ENCODE data around the gene FGD4. TPM values are rescaled to one million over a fixed set of nuclear protein-coding genes. Genes with fewer than 3 reads are reported as not detected.

FGD4 gene
- total RNA-seq, 2 experiments from 2014 or later: 0.34 to 0.45 TPM

GRCh38 chr12:32435921-32436705 lies 36.8 kb downstream of the FGD4 start:
- Mint-ChIP-seq H3K36me3 (no peaks in the 10 kb centered on the region), H3K9me3 (no peaks in the 10 kb centered on the region), H3K4me1 (no peaks in the 10 kb centered on the region), H3K4me3 (no peak overlapping the region), H3K27ac (no peak overlapping the region), H3K27me3 (no peaks in the 10 kb centered on the region)
- no peak for DNase-seq

- Mint-ChIP-seq H3K9me3 (no peaks in the 10 kb centered on the region), H3K36me3 (no peaks in the 10 kb centered on the region), H3K4me1 (no peaks in the 10 kb centered on the region), H3K4me3 (no peak overlapping the region), H3K27me3 (no peaks in the 10 kb centered on the region), H3K27ac (no peak overlapping the region)
- DNase-seq: no peak
These were observed 37.7 kb downstream of the FGD4 start for GRCh38 chr12:32437095-32437515.

- Mint-ChIP-seq H3K27me3 (no peaks in the 10 kb centered on the region), H3K27ac (no peak overlapping the region), H3K4me3 (no peak overlapping the region), H3K36me3 (no peaks in the 10 kb centered on the region), H3K4me1 (no peaks in the 10 kb centered on the region), H3K9me3 (no peaks in the 10 kb centered on the region)
- no peak for DNase-seq
These were observed 40.9 kb downstream of the FGD4 start for GRCh38 chr12:32440120-32440865.

GRCh38 chr12:32443491-32443890 lies 44.1 kb downstream of the FGD4 start:
- Mint-ChIP-seq H3K4me3 (no peak overlapping the region), H3K27ac (no peak overlapping the region), H3K4me1 (peaks cover 4% of the 10 kb centered on the region), H3K27me3 (no peaks in the 10 kb centered on the region), H3K36me3 (no peaks in the 10 kb centered on the region), H3K9me3 (no peaks in the 10 kb centered on the region)
- DNase-seq: no peak

GRCh38 chr12:32444895-32445294 lies 45.5 kb downstream of the FGD4 start:
- no peaks in the 10 kb centered on the region for H3K27me3 Mint-ChIP-seq
- peaks cover 7% of the 10 kb centered on the region for H3K4me1 Mint-ChIP-seq
- no peaks in the 10 kb centered on the region for H3K36me3 Mint-ChIP-seq
- H3K4me3 Mint-ChIP-seq: no peak overlapping the region
- DNase-seq: no peak
- no peaks in the 10 kb centered on the region for H3K9me3 Mint-ChIP-seq
- H3K27ac Mint-ChIP-seq: no peak overlapping the region

- H3K36me3 Mint-ChIP-seq: no peaks in the 10 kb centered on the region
- no peak overlapping the region for H3K27ac Mint-ChIP-seq
- no peak for DNase-seq
- H3K27me3 Mint-ChIP-seq: no peaks in the 10 kb centered on the region
- H3K4me1 Mint-ChIP-seq: peaks cover 7% of the 10 kb centered on the region
- no peak overlapping the region for H3K4me3 Mint-ChIP-seq
- no peaks in the 10 kb centered on the region for H3K9me3 Mint-ChIP-seq
These were observed 46.0 kb downstream of the FGD4 start for GRCh38 chr12:32445356-32445755.

- Mint-ChIP-seq H3K4me3 (no peak overlapping the region), H3K27me3 (no peaks in the 10 kb centered on the region)
These were observed 47.2 kb downstream of the FGD4 start for GRCh38 chr12:32446316-32447119.

GRCh38 chr12:32448586-32448985 lies 49.2 kb downstream of the FGD4 start:
- H3K27ac Mint-ChIP-seq: no peak overlapping the region
- H3K4me3 Mint-ChIP-seq: no peak overlapping the region
- H3K4me1 Mint-ChIP-seq: peaks cover 7% of the 10 kb centered on the region
- DNase-seq: no peak
- H3K36me3 Mint-ChIP-seq: no peaks in the 10 kb centered on the region
- H3K9me3 Mint-ChIP-seq: no peaks in the 10 kb centered on the region
- H3K27me3 Mint-ChIP-seq: no peaks in the 10 kb centered on the region

More at GRCh38 chr12:32446316-32447119, 47.2 kb downstream of the FGD4 start:
- H3K36me3 Mint-ChIP-seq: no peaks in the 10 kb centered on the region
- peaks cover 7% of the 10 kb centered on the region for H3K4me1 Mint-ChIP-seq
- no peak overlapping the region for H3K27ac Mint-ChIP-seq
- H3K9me3 Mint-ChIP-seq: no peaks in the 10 kb centered on the region
- DNase-seq: no peak

GRCh38 chr12:32450363-32450762 lies 51.0 kb downstream of the FGD4 start:
- no peak for DNase-seq
- no peak overlapping the region for H3K27ac Mint-ChIP-seq
- H3K4me3 Mint-ChIP-seq: no peak overlapping the region
- peaks cover 7% of the 10 kb centered on the region for H3K4me1 Mint-ChIP-seq
- peaks cover 3% of the 10 kb centered on the region for H3K27me3 Mint-ChIP-seq
- no peaks in the 10 kb centered on the region for H3K9me3 Mint-ChIP-seq
- H3K36me3 Mint-ChIP-seq: no peaks in the 10 kb centered on the region

- Mint-ChIP-seq H3K27me3 (peaks cover 3% of the 10 kb centered on the region), H3K36me3 (no peaks in the 10 kb centered on the region), H3K4me3 (no peak overlapping the region), H3K9me3 (no peaks in the 10 kb centered on the region), H3K4me1 (peaks cover 7% of the 10 kb centered on the region), H3K27ac (no peak overlapping the region)
- no peak for DNase-seq
These were observed 51.4 kb downstream of the FGD4 start for GRCh38 chr12:32450768-32451167.

GRCh38 chr12:32451816-32452215 lies 52.5 kb downstream of the FGD4 start:
- no peak for DNase-seq
- H3K27ac Mint-ChIP-seq: no peak overlapping the region
- no peaks in the 10 kb centered on the region for H3K9me3 Mint-ChIP-seq
- peaks cover 7% of the 10 kb centered on the region for H3K4me1 Mint-ChIP-seq
- no peak overlapping the region for H3K4me3 Mint-ChIP-seq
- H3K36me3 Mint-ChIP-seq: no peaks in the 10 kb centered on the region
- peaks cover 3% of the 10 kb centered on the region for H3K27me3 Mint-ChIP-seq

- Mint-ChIP-seq H3K36me3 (no peaks in the 10 kb centered on the region), H3K9me3 (no peaks in the 10 kb centered on the region), H3K27ac (no peak overlapping the region), H3K4me1 (no peaks in the 10 kb centered on the region), H3K27me3 (peaks cover 3% of the 10 kb centered on the region), H3K4me3 (no peak overlapping the region)
- DNase-seq: no peak
These were observed 54.7 kb downstream of the FGD4 start for GRCh38 chr12:32454075-32454474.

GRCh38 chr12:32454866-32455265 lies 55.5 kb downstream of the FGD4 start:
- peaks cover 3% of the 10 kb centered on the region for H3K27me3 Mint-ChIP-seq
- H3K4me3 Mint-ChIP-seq: no peak overlapping the region
- H3K4me1 Mint-ChIP-seq: no peaks in the 10 kb centered on the region
- no peak overlapping the region for H3K27ac Mint-ChIP-seq
- no peaks in the 10 kb centered on the region for H3K9me3 Mint-ChIP-seq
- DNase-seq: no peak
- H3K36me3 Mint-ChIP-seq: no peaks in the 10 kb centered on the region

GRCh38 chr12:32455607-32456071 lies 56.3 kb downstream of the FGD4 start:
- Mint-ChIP-seq H3K4me1 (no peaks in the 10 kb centered on the region), H3K36me3 (no peaks in the 10 kb centered on the region), H3K4me3 (no peak overlapping the region), H3K9me3 (no peaks in the 10 kb centered on the region), H3K27ac (no peak overlapping the region), H3K27me3 (peaks cover 3% of the 10 kb centered on the region)
- no peak for DNase-seq

Measured in activated naive CD8-positive, alpha-beta T cell treated with anti-CD3 and anti-CD28 coated beads for 36 hours (primary cell).